CD8-positive, alpha-beta memory T cell (primary cell): ENCODE measurements around the gene DNASE1L2. TPM values are rescaled to one million over a fixed set of nuclear protein-coding genes. Genes with fewer than 3 reads are reported as not detected.
"Not testable (repeated sequence)": the region's sequence is repeated elsewhere in the genome, so short reads cannot be mapped to it uniquely, and the experiment has no call there.

Experiments used
- CTCF ChIA-PET: fragments of 350-600 bp; sonication (Branson Sonifier 250); formaldehyde crosslinking; loops from one replicate; lab custom pipeline; 2021; ENCODE audit warnings: antibody characterized with exemption; lab: Charles Lee
- POLR2A ChIA-PET: fragments of 350-600 bp; sonication (Branson Sonifier 250); formaldehyde crosslinking; loops from one replicate; lab custom pipeline; 2021; ENCODE audit warnings: antibody characterized with exemption; lab: Charles Lee
- DNase-seq, 5 donors: peaks; one replicate each; pipeline versions ENCODE4 v3.0.0 to v3.0.0-alpha.2; 2020 to 2022; ENCODE audit warnings: mixed read lengths in 1 of 5
- H3K27ac ChIP-seq: one replicate; pipeline ENCODE4 v1.7.0; 2013; ENCODE audit warnings: low read depth, mild to moderate bottlenecking, low read length, moderate library complexity
- H3K27me3 ChIP-seq: 2 replicates; pipeline ENCODE4 v1.7.0; 2013; ENCODE audit warnings: low read length, mild to moderate bottlenecking; ENCODE audit not compliant: insufficient read depth, poor library complexity, severe bottlenecking
- H3K36me3 ChIP-seq: 2 replicates; pipeline ENCODE4 v1.7.0; 2013; ENCODE audit warnings: mild to moderate bottlenecking, low read length, moderate library complexity; ENCODE audit not compliant: insufficient read depth
- H3K4me1 ChIP-seq: 2 replicates; pipeline ENCODE4 v1.7.0; 2013; ENCODE audit warnings: mild to moderate bottlenecking, low read length, moderate library complexity; ENCODE audit not compliant: insufficient read depth
- H3K4me3 ChIP-seq: 2 replicates; pipeline ENCODE4 v1.7.0; 2013; ENCODE audit warnings: mild to moderate bottlenecking, low read length
- H3K9me3 ChIP-seq: 2 replicates; pipeline ENCODE4 v1.7.0; 2013; ENCODE audit warnings: mild to moderate bottlenecking, low read length
- H3K27ac Mint-ChIP-seq, 8 donors: one replicate each; pipeline ENCODE4 v1.8.0; 2020 to 2021; ENCODE audit warnings: mixed read lengths in 8 of 8, mild to moderate bottlenecking in 6 of 8, inconsistent platforms in 3 of 8, moderate library complexity in 3 of 8
- H3K27me3 Mint-ChIP-seq, 2 donors: one replicate each; pipeline ENCODE4 v1.8.0; 2020 to 2021; ENCODE audit warnings: mixed read lengths in 2 of 2, mild to moderate bottlenecking in 1 of 2, moderate library complexity in 1 of 2
- H3K36me3 Mint-ChIP-seq, 3 donors: one replicate each; pipeline ENCODE4 v1.8.0; 2020 to 2021; ENCODE audit warnings: mixed read lengths in 3 of 3, inconsistent platforms in 1 of 3, mild to moderate bottlenecking in 1 of 3
- H3K4me1 Mint-ChIP-seq, 3 donors: one replicate each; pipeline ENCODE4 v1.8.0; 2020 to 2021; ENCODE audit warnings: mixed read lengths in 3 of 3, inconsistent platforms in 1 of 3, mild to moderate bottlenecking in 1 of 3
- H3K4me3 Mint-ChIP-seq, 7 donors: one replicate each; pipeline ENCODE4 v1.8.0; 2020 to 2021; ENCODE audit warnings: mixed read lengths in 7 of 7, mild to moderate bottlenecking in 6 of 7, moderate library complexity in 4 of 7, inconsistent platforms in 2 of 7
- H3K9me3 Mint-ChIP-seq, 5 donors: one replicate each; pipeline ENCODE4 v1.8.0; 2020 to 2022; ENCODE audit warnings: mixed read lengths in 5 of 5, mild to moderate bottlenecking in 3 of 5, moderate library complexity in 2 of 5, inconsistent platforms in 1 of 5
- polyA plus RNA-seq: library from polyadenylated mRNA; unstranded; fragments of 300-500 nt; fragmentation: Illumina TruSeq; gene quantifications from one replicate; pipeline ENCODE4 v1.2.3, GENCODE V29; 2021
- total RNA-seq, 2 experiments: library from RNA; stranded (reverse); gene quantifications; one replicate each; pipeline ENCODE4 v1.2.3, GENCODE V29; 2021

Gene DNASE1L2
- total and polyA plus RNA-seq, 3 experiments from 2014 or later: 1.4 to 1.5 TPM; not detected in 1

GRCh38 chr16:2260250-2260649 lies 24.0 kb downstream of the DNASE1L2 start:
- ChIA-PET POLR2A (no interaction called here), CTCF (interaction anchor here (1.3 kb wide), 1 partner anchor 65 kb away, joined by 3 read pairs; no protein-coding TSS in a partner anchor)
- peaks cover 0 to 94% (median 15%) of the 10 kb centered on the region in 3 donors for H3K36me3 Mint-ChIP-seq
- H3K9me3 ChIP-seq: no peaks in the 10 kb centered on the region
- H3K36me3 ChIP-seq: peaks cover 72% of the 10 kb centered on the region
- no peaks in the 10 kb centered on the region for H3K27me3 ChIP-seq
- H3K4me1 Mint-ChIP-seq: peaks cover 9 to 12% (median 11%) of the 10 kb centered on the region in 3 donors
- no peak overlapping the region for H3K27ac ChIP-seq
- no peaks in the 10 kb centered on the region for H3K9me3 Mint-ChIP-seq
- H3K4me3 ChIP-seq: no peak overlapping the region
- peaks cover 5% of the 10 kb centered on the region for H3K4me1 ChIP-seq
- no peak overlapping the region for H3K27ac Mint-ChIP-seq
- no peak for DNase-seq
- H3K4me3 Mint-ChIP-seq: no peak overlapping the region
- no peaks in the 10 kb centered on the region for H3K27me3 Mint-ChIP-seq

GRCh38 chr16:2263026-2263425 lies 26.8 kb downstream of the DNASE1L2 start:
- H3K27me3 Mint-ChIP-seq, H3K9me3 Mint-ChIP-seq, H3K9me3 ChIP-seq, H3K4me3 ChIP-seq, DNase-seq, POLR2A ChIA-PET, H3K27me3 ChIP-seq, H3K27ac ChIP-seq: not testable (repeated sequence)
- Histone ChIP-seq H3K4me1 (peaks cover 18% of the 10 kb centered on the region), H3K36me3 (peaks cover 46% of the 10 kb centered on the region)
- CTCF ChIA-PET: interaction anchor here (1.2 to 1.5 kb wide), 2 partner anchors 48 to 68 kb away, joined by 3 to 4 read pairs; no protein-coding TSS in a partner anchor
- Mint-ChIP-seq H3K4me1 (peaks cover 26 to 31% (median 28%) of the 10 kb centered on the region in 3 donors), H3K27ac (peak overlapping the region in 2 of 8 donors; percentile 24 to 57), H3K4me3 (peak overlapping the region in 1 of 7 donors; percentile 54), H3K36me3 (peaks cover 0 to 82% (median 12%) of the 10 kb centered on the region in 3 donors)

- H3K27me3 Mint-ChIP-seq, H3K9me3 ChIP-seq, H3K27me3 ChIP-seq, CTCF ChIA-PET, H3K9me3 Mint-ChIP-seq, POLR2A ChIA-PET: not testable (repeated sequence)
- Mint-ChIP-seq H3K27ac (peak overlapping the region; percentile 62 to 98 (median 94)), H3K4me3 (peak overlapping the region; percentile 95 to 98 (median 97)), H3K36me3 (peaks cover 0 to 52% (median 7%) of the 10 kb centered on the region in 3 donors), H3K4me1 (peaks cover 33 to 46% (median 35%) of the 10 kb centered on the region in 3 donors)
- peak overlapping the region; percentile 88 for H3K27ac ChIP-seq
- peak overlapping the region; percentile 88 for H3K4me3 ChIP-seq
- DNase-seq: peak in 1 of 5 donors; percentile 13
- peaks cover 28% of the 10 kb centered on the region for H3K4me1 ChIP-seq
- H3K36me3 ChIP-seq: peaks cover 24% of the 10 kb centered on the region
Measured at GRCh38 chr16:2266887-2267286, 30.6 kb downstream of the DNASE1L2 start.

- Mint-ChIP-seq H3K4me1 (peaks cover 33 to 46% (median 35%) of the 10 kb centered on the region in 3 donors), H3K4me3 (peak overlapping the region; percentile 95 to 98 (median 97)), H3K27ac (peak overlapping the region; percentile 97 to 99 (median 98)), H3K36me3 (peaks cover 0 to 46% (median 3%) of the 10 kb centered on the region in 3 donors)
- peak overlapping the region; percentile 88 for H3K27ac ChIP-seq
- CTCF ChIA-PET, H3K27me3 Mint-ChIP-seq, H3K9me3 Mint-ChIP-seq, H3K9me3 ChIP-seq, POLR2A ChIA-PET, H3K27me3 ChIP-seq, DNase-seq: not testable (repeated sequence)
- peaks cover 28% of the 10 kb centered on the region for H3K4me1 ChIP-seq
- H3K36me3 ChIP-seq: peaks cover 18% of the 10 kb centered on the region
- peak overlapping the region; percentile 88 for H3K4me3 ChIP-seq
Measured at GRCh38 chr16:2267505-2267912, 31.3 kb downstream of the DNASE1L2 start.

GRCh38 chr16:2267913-2268666 lies 31.8 kb downstream of the DNASE1L2 start, which contains the start of gene RNPS1:
RNPS1 (minus strand) TSS chr16:2268126; CDS start chr16:2264643, 3,483 bp downstream.
- CTCF ChIA-PET: interaction anchor here (1.2 kb wide), 2 partner anchors 17 to 56 kb away, joined by 3 to 6 read pairs; partner anchors contain the start of gene ECI1
- peak within 1 kb of the TSS; percentile 88 for H3K27ac ChIP-seq
- H3K27me3 Mint-ChIP-seq: no peaks in the 10 kb centered on the region
- H3K4me1 Mint-ChIP-seq: peaks cover 33 to 46% (median 35%) of the 10 kb centered on the region in 3 donors
- peak; percentile 93 to 97 (median 95) for DNase-seq
- H3K9me3 ChIP-seq: no peaks in the 10 kb centered on the region
- POLR2A ChIA-PET: interaction anchor here (0.5 to 1.1 kb wide), 4 partner anchors 16 to 113 kb away, joined by 3 to 8 read pairs (median 4); partner anchors contain the start of genes ECI1 and TRAF7
- H3K9me3 Mint-ChIP-seq: no peaks in the 10 kb centered on the region
- peaks cover 13% of the 10 kb centered on the region for H3K36me3 ChIP-seq
- peak within 1 kb of the TSS; percentile 95 to 98 (median 97) for H3K4me3 Mint-ChIP-seq
- peak within 1 kb of the TSS; percentile 88 for H3K4me3 ChIP-seq
- H3K36me3 Mint-ChIP-seq: peaks cover 0 to 40% (median 0%) of the 10 kb centered on the region in 3 donors
- peaks cover 28% of the 10 kb centered on the region for H3K4me1 ChIP-seq
- H3K27me3 ChIP-seq: no peaks in the 10 kb centered on the region
- H3K27ac Mint-ChIP-seq: peak within 1 kb of the TSS; percentile 97 to 99 (median 98)

- ChIA-PET CTCF (interaction anchor here (1.6 kb wide), 2 partner anchors 75 to 231 kb away, joined by 3 read pairs; no protein-coding TSS in a partner anchor), POLR2A (no interaction called here)
- Histone ChIP-seq H3K4me1 (peaks cover 25% of the 10 kb centered on the region), H3K27me3 (no peaks in the 10 kb centered on the region), H3K4me3 (no peak overlapping the region), H3K9me3 (no peaks in the 10 kb centered on the region), H3K36me3 (no peaks in the 10 kb centered on the region), H3K27ac (no peak overlapping the region)
- H3K4me1 Mint-ChIP-seq: peaks cover 25 to 36% (median 28%) of the 10 kb centered on the region in 3 donors
- peaks cover 0 to 23% (median 0%) of the 10 kb centered on the region in 3 donors for H3K36me3 Mint-ChIP-seq
- no peaks in the 10 kb centered on the region for H3K9me3 Mint-ChIP-seq
- peak overlapping the region in 5 of 7 donors; percentile 96 to 98 (median 97) for H3K4me3 Mint-ChIP-seq
- H3K27ac Mint-ChIP-seq: peak overlapping the region in 3 of 8 donors; percentile 58 to 98 (median 92)
- no peaks in the 10 kb centered on the region for H3K27me3 Mint-ChIP-seq
- DNase-seq: peak in 1 of 5 donors; percentile 29
Measured at GRCh38 chr16:2270070-2270462, 33.8 kb downstream of the DNASE1L2 start.

- Mint-ChIP-seq H3K27ac (peak overlapping the region in 2 of 8 donors; percentile 50 to 64), H3K36me3 (peaks cover 0 to 19% (median 0%) of the 10 kb centered on the region in 3 donors), H3K4me1 (peaks cover 20 to 30% (median 21%) of the 10 kb centered on the region in 3 donors), H3K27me3 (no peaks in the 10 kb centered on the region), H3K9me3 (no peaks in the 10 kb centered on the region), H3K4me3 (peak overlapping the region in 2 of 7 donors; percentile 22 to 66)
- Histone ChIP-seq H3K27ac (no peak overlapping the region), H3K9me3 (no peaks in the 10 kb centered on the region), H3K4me3 (no peak overlapping the region), H3K27me3 (no peaks in the 10 kb centered on the region), H3K4me1 (peaks cover 20% of the 10 kb centered on the region), H3K36me3 (no peaks in the 10 kb centered on the region)
- ChIA-PET CTCF (interaction anchor here (1.6 kb wide), 2 partner anchors 76 to 230 kb away, joined by 3 read pairs; no protein-coding TSS in a partner anchor), POLR2A (no interaction called here)
- DNase-seq: peak in 1 of 5 donors; percentile 41
Measured at GRCh38 chr16:2270588-2271470, 34.6 kb downstream of the DNASE1L2 start.
